ENCODE data around the gene MYPOP. TPM values are rescaled to one million over a fixed set of nuclear protein-coding genes. Genes with fewer than 3 reads are reported as not detected.
A peak's percentile ranks its signal among the peaks of the same experiment; 100 is the strongest.

MYPOP gene
- total and polyA plus RNA-seq, 9 of the 15 experiments (the other 6 are each of a cell fraction or from before 2014, with no cell fraction given) = 0.32 to 7.6 (median 1.6) TPM

- TF ChIP-seq REST (IDR thresholded peaks at IDR 0.05; ENCODE audit: borderline replicate concordance) (peak; percentile 85), REST (CRISPR knock-in tag; IDR thresholded peaks at IDR 0.05; ENCODE audit: low read depth) (no peak), ASH1L (IDR thresholded peaks at IDR 0.05; ENCODE audit: borderline replicate concordance, low read depth, partially characterized antibody) (no peak), JUN (IDR thresholded peaks at IDR 0.05; ENCODE audit: borderline replicate concordance, low read depth, low read length) (peak; percentile 47; the same call in 1 of the 2 replicates), JUN (CRISPR knock-in tag; IDR thresholded peaks at IDR 0.05; ENCODE audit: borderline replicate concordance) (no peak), ADNP (tag; IDR thresholded peaks at IDR 0.05) (peak; percentile 98), BRD9 (IDR thresholded peaks at IDR 0.05; ENCODE audit: low read depth, partially characterized antibody) (no peak), DLX4 (CRISPR knock-in tag; IDR thresholded peaks at IDR 0.05) (no peak), ELF4 (CRISPR knock-in tag; IDR thresholded peaks at IDR 0.05) (no peak), MEIS2 (IDR thresholded peaks at IDR 0.05; ENCODE audit: partially characterized antibody) (no peak)
- TF ChIP-seq, protein P1, sequence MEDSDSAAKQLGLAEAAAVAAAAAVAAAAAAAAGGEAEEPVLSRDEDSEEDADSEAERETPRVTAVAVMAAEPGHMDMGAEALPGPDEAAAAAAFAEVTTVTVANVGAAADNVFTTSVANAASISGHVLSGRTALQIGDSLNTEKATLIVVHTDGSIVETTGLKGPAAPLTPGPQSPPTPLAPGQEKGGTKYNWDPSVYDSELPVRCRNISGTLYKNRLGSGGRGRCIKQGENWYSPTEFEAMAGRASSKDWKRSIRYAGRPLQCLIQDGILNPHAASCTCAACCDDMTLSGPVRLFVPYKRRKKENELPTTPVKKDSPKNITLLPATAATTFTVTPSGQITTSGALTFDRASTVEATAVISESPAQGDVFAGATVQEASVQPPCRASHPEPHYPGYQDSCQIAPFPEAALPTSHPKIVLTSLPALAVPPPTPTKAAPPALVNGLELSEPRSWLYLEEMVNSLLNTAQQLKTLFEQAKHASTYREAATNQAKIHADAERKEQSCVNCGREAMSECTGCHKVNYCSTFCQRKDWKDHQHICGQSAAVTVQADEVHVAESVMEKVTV (CRISPR knock-in tag; IDR thresholded peaks at IDR 0.05) = peak; percentile 77
- TF ChIP-seq, protein P2, sequence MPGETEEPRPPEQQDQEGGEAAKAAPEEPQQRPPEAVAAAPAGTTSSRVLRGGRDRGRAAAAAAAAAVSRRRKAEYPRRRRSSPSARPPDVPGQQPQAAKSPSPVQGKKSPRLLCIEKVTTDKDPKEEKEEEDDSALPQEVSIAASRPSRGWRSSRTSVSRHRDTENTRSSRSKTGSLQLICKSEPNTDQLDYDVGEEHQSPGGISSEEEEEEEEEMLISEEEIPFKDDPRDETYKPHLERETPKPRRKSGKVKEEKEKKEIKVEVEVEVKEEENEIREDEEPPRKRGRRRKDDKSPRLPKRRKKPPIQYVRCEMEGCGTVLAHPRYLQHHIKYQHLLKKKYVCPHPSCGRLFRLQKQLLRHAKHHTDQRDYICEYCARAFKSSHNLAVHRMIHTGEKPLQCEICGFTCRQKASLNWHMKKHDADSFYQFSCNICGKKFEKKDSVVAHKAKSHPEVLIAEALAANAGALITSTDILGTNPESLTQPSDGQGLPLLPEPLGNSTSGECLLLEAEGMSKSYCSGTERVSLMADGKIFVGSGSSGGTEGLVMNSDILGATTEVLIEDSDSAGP (CRISPR knock-in tag; IDR thresholded peaks at IDR 0.05) = 0 out of 2 replicates have a peak, but pooled peaks have one; percentile 24
Measured at GRCh38 chr19:45863840-45864628, 38.4 kb downstream of the MYPOP start, which contains the start of gene FOXA3 (continued).
